ENCODE data around the gene TRAF6.

DNA sequence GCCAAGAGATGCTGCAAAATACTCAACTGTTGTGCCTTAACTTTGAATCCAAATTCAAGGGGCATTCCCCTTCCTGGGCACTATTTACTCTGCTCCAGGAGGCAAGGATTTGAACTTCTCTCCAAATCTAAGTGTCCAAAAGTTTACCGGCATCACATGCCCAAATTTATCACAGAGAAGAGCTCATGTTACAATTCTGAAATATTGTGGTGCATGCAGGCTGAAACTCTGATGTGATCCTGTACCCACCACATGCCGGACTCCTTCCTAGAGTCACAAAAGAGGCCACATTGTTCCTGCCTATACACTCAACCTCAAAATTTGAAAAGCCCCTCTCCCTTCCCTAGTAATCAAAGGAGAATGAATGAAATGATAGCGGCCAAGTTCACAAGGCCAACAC, 1.3 kb downstream of the TRAF6 start:
- TF ChIP-seq, protein P1, sequence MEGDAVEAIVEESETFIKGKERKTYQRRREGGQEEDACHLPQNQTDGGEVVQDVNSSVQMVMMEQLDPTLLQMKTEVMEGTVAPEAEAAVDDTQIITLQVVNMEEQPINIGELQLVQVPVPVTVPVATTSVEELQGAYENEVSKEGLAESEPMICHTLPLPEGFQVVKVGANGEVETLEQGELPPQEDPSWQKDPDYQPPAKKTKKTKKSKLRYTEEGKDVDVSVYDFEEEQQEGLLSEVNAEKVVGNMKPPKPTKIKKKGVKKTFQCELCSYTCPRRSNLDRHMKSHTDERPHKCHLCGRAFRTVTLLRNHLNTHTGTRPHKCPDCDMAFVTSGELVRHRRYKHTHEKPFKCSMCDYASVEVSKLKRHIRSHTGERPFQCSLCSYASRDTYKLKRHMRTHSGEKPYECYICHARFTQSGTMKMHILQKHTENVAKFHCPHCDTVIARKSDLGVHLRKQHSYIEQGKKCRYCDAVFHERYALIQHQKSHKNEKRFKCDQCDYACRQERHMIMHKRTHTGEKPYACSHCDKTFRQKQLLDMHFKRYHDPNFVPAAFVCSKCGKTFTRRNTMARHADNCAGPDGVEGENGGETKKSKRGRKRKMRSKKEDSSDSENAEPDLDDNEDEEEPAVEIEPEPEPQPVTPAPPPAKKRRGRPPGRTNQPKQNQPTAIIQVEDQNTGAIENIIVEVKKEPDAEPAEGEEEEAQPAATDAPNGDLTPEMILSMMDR (conservative IDR thresholded peaks at IDR 0.05; ENCODE audit: low read depth, low read length), result no peak
- TF ChIP-seq EZH2 (IDR thresholded peaks at IDR 0.05; ENCODE audit: low read length, unreplicated experiment) (no peak), EZH2phosphoT487 (IDR thresholded peaks at IDR 0.05; ENCODE audit: borderline replicate concordance, low read length) (no peak)

Measured in PC-3 (cell line).